MCF 10A (cell line): Measurements from ENCODE around the gene ECM2. TPM values are rescaled to one million over a fixed set of nuclear protein-coding genes. Genes with fewer than 3 reads are reported as not detected.

ENCODE experiments used
- BruUV-seq: library from RNA; stranded (reverse); fragments of 400-500 nt; replicated peaks from 2 replicates; lab custom pipeline; 2021; lab: Mats Ljungman, UMichigan
- CTCF ChIA-PET: fragments of 300-600 bp; sonication (Branson Sonifier 250); formaldehyde crosslinking; extraction: SDS; loops from one replicate; lab custom pipeline; 2021; ENCODE audit warnings: antibody characterized with exemption, inconsistent platforms; lab: Yijun Ruan, JAX
- POLR2A ChIA-PET: fragments of 300-600, 350-650 bp; sonication (Branson Sonifier 250); formaldehyde crosslinking; extraction: SDS; loops from one replicate; lab custom pipeline; 2020; ENCODE audit warnings: antibody characterized with exemption, inconsistent platforms; lab: Yijun Ruan, JAX
- DNase-seq: peaks from one replicate; pipeline ENCODE4 v3.0.0-alpha.2; 2018; ENCODE audit not compliant: unreplicated experiment
- H3K27ac Mint-ChIP-seq: one replicate; pipeline ENCODE4 v1.8.0; 2022; ENCODE audit warnings: mild to moderate bottlenecking, low read depth, mixed read lengths; ENCODE audit not compliant: unreplicated experiment
- H3K27me3 Mint-ChIP-seq: one replicate; pipeline ENCODE4 v1.8.0; 2022; ENCODE audit warnings: mixed read lengths; ENCODE audit not compliant: insufficient read depth, unreplicated experiment
- H3K36me3 Mint-ChIP-seq: one replicate; pipeline ENCODE4 v1.8.0; 2022; ENCODE audit warnings: mild to moderate bottlenecking, moderate library complexity, mixed read lengths; ENCODE audit not compliant: insufficient read depth, unreplicated experiment
- H3K4me1 Mint-ChIP-seq: one replicate; pipeline ENCODE4 v1.8.0; 2022; ENCODE audit warnings: mixed read lengths; ENCODE audit not compliant: insufficient read depth, unreplicated experiment
- H3K4me3 Mint-ChIP-seq: one replicate; pipeline ENCODE4 v1.8.0; 2022; ENCODE audit warnings: mild to moderate bottlenecking, moderate library complexity, mixed read lengths; ENCODE audit not compliant: unreplicated experiment
- H3K9me3 Mint-ChIP-seq: one replicate; pipeline ENCODE4 v1.8.0; 2022; ENCODE audit warnings: mixed read lengths; ENCODE audit not compliant: unreplicated experiment
- intact Hi-C: fragments of 100-400 bp; cut with micrococcal nuclease; formaldehyde crosslinking; loops from 2 replicates; pipeline ENCODE4 v1.14.1; 2022
- total RNA-seq: library from RNA; stranded (reverse); gene quantifications from 2 replicates; pipeline ENCODE4 v1.2.3, GENCODE V29; 2022
- TF ChIP-seq, protein P1 (sequence below): fragments of 200-600 bp; IDR thresholded peaks from one replicate; pipeline ENCODE4 v1.8.0; 2022; ENCODE audit warnings: antibody characterized with exemption, mild to moderate bottlenecking; ENCODE audit not compliant: unreplicated experiment

The ECM2 gene
- total RNA-seq, 1 experiment from 2014 or later = 13.5 TPM

DNA sequence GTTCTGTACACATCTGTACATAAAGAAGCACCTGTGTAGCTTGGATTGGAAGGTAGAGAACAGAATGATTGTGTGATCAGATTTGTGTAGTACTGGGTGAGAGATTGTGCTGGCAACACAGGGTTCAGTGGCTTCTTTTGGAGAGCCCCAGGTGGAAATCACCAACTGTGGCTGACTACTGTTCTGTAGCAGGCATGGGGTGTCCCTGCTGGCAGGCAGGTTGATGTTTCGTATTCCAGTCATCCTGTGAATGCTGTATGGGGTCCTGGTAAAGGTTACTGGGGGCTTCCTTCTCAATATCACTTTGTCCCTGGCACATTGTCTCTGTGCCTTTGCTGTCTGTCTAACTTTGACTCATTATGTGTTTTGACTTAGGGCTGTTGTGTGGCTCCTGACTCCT is 58.8 kb downstream of the ECM2 start:
- no TSS peak for BruUV-seq

DNA sequence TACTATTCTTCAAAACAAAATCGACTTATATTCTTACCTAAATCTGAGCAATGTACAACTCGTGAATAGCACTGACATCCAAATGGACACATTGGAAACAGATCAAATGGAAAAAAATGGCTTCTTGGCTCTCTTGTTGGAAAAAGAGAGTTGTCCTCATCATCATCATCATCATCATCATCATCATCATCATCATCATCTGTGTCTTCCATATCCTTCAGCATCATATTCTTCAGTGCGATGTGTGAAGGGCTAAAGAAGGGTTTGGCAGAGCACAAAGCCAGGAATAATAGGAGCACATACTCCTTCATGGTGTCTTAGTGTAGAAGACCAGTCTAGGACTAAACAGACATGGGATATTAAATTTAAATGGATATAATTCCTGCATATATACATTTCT is 61.2 kb downstream of the ECM2 start:
- TF ChIP-seq, protein P1, sequence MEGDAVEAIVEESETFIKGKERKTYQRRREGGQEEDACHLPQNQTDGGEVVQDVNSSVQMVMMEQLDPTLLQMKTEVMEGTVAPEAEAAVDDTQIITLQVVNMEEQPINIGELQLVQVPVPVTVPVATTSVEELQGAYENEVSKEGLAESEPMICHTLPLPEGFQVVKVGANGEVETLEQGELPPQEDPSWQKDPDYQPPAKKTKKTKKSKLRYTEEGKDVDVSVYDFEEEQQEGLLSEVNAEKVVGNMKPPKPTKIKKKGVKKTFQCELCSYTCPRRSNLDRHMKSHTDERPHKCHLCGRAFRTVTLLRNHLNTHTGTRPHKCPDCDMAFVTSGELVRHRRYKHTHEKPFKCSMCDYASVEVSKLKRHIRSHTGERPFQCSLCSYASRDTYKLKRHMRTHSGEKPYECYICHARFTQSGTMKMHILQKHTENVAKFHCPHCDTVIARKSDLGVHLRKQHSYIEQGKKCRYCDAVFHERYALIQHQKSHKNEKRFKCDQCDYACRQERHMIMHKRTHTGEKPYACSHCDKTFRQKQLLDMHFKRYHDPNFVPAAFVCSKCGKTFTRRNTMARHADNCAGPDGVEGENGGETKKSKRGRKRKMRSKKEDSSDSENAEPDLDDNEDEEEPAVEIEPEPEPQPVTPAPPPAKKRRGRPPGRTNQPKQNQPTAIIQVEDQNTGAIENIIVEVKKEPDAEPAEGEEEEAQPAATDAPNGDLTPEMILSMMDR = no peak
- H3K4me3 Mint-ChIP-seq = no peak overlapping the region
- intact Hi-C loops = no loop called here
- no peak for DNase-seq
- BruUV-seq = no TSS peak
- no peaks in the 10 kb centered on the region for H3K4me1 Mint-ChIP-seq
- ChIA-PET POLR2A (no interaction called here), CTCF (no interaction called here)
- no peak overlapping the region for H3K27ac Mint-ChIP-seq
- no peaks in the 10 kb centered on the region for H3K9me3 Mint-ChIP-seq
- no peaks in the 10 kb centered on the region for H3K27me3 Mint-ChIP-seq
- no peaks in the 10 kb centered on the region for H3K36me3 Mint-ChIP-seq

More for the DNA sequence above, 58.8 kb downstream of the ECM2 start:
- POLR2A ChIA-PET = interaction anchor here (0.9 to 1.5 kb wide), 3 partner anchors 9 to 91 kb away, joined by 3 to 4 read pairs (median 4); no protein-coding TSS in a partner anchor
- no peaks in the 10 kb centered on the region for H3K9me3 Mint-ChIP-seq
- TF ChIP-seq, protein P1 = no peak
- intact Hi-C loops = no loop called here
- no peaks in the 10 kb centered on the region for H3K27me3 Mint-ChIP-seq
- no peak overlapping the region for H3K27ac Mint-ChIP-seq
- no peaks in the 10 kb centered on the region for H3K36me3 Mint-ChIP-seq
- no peak for DNase-seq
- peaks cover 12% of the 10 kb centered on the region for H3K4me1 Mint-ChIP-seq
- H3K4me3 Mint-ChIP-seq = no peak overlapping the region
- CTCF ChIA-PET = no interaction called here

DNA sequence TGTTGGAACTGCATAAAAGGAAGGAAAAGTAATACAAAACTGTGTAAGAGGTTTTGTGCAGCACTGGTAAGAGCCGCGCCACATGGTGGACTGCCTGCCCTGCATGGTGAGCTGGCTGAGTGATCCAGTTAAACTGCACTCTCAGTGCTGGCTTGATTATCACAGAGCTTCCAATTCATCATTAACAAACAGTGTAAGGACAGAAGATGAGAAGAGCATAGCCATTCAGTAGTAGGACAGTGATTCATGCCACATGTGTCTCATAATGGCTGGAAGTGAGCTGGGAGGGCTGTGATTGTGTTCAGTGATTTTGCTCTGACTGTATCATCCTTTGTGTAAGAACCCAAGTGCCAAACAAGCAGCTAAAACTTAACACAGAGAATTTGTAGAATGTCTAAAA is 67.6 kb downstream of the ECM2 start:
- POLR2A ChIA-PET = interaction anchor here (1.4 to 2.3 kb wide), 4 partner anchors 13 to 83 kb away, joined by 3 to 11 read pairs (median 8); no protein-coding TSS in a partner anchor
- intact Hi-C loops = no loop called here
- H3K27me3 Mint-ChIP-seq = no peaks in the 10 kb centered on the region
- TF ChIP-seq, protein P1 = no peak
- no peaks in the 10 kb centered on the region for H3K9me3 Mint-ChIP-seq
- CTCF ChIA-PET = interaction anchor here (0.6 to 1.1 kb wide), 2 partner anchors 33 to 40 kb away, joined by 3 read pairs; no protein-coding TSS in a partner anchor
- H3K27ac Mint-ChIP-seq = no peak overlapping the region
- H3K4me1 Mint-ChIP-seq = peaks cover 18% of the 10 kb centered on the region
- H3K36me3 Mint-ChIP-seq = no peaks in the 10 kb centered on the region
- no peak for DNase-seq
- BruUV-seq = no TSS peak
- H3K4me3 Mint-ChIP-seq = no peak overlapping the region

DNA sequence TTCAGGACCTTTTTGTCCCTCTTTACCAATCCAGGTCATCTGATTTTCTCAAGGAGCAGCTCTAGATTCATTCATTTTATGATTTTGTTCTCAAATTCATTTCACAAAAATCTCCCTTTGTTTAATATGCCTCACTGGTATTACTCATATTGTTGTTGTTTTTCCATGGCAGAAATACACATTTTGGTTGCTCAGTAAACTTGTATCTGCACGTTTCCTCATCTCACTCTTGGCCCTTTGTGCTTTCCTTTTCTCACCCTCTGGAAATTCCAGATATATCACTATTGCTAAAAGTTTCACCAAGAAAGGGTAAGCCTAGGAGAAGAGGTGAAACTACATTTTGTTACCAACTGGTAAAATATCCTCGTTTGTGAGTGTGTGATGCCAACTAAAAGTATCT is 68.3 kb downstream of the ECM2 start:
- no peaks in the 10 kb centered on the region for H3K27me3 Mint-ChIP-seq
- no peaks in the 10 kb centered on the region for H3K36me3 Mint-ChIP-seq
- no peak for DNase-seq
- CTCF ChIA-PET = interaction anchor here (1.0 to 1.1 kb wide), 2 partner anchors 12 to 33 kb away, joined by 3 read pairs; no protein-coding TSS in a partner anchor
- H3K27ac Mint-ChIP-seq = no peak overlapping the region
- H3K9me3 Mint-ChIP-seq = no peaks in the 10 kb centered on the region
- no peak overlapping the region for H3K4me3 Mint-ChIP-seq
- TF ChIP-seq, protein P1 = no peak
- POLR2A ChIA-PET = interaction anchor here (1.3 to 2.3 kb wide), 3 partner anchors 34 to 82 kb away, joined by 5 to 10 read pairs (median 5); no protein-coding TSS in a partner anchor
- H3K4me1 Mint-ChIP-seq = peaks cover 18% of the 10 kb centered on the region
- no TSS peak for BruUV-seq
- intact Hi-C loops = no loop called here
